K562 (cell line): ENCODE measurements around the gene ZNF426. TPM values are rescaled to one million over a fixed set of nuclear protein-coding genes. Genes with fewer than 3 reads are reported as not detected.

Source experiments
- ATAC-seq: fragments of 200-7000 bp; cut with Tn5 transposase; 3 replicates; pipeline ENCODE4 v1.9.1; 2020; ENCODE audit warnings: moderate library complexity
- BruUV-seq: library from RNA; stranded (reverse); fragments of 400-500 nt; replicated peaks from 2 replicates; lab custom pipeline; 2021; lab: Mats Ljungman, UMichigan
- CTCF ChIA-PET: fragments of 300-600 bp; formaldehyde crosslinking; extraction: SDS; loops from one replicate; lab custom pipeline; 2021; ENCODE audit warnings: low intra/inter-chr PET ratio; lab: Yijun Ruan, JAX
- POLR2A ChIA-PET: fragments of 300-600, 350-650 bp; sonication (Branson Sonifier 250); formaldehyde crosslinking; extraction: SDS; loops from one replicate; lab custom pipeline; 2021; ENCODE audit warnings: antibody characterized with exemption, inconsistent platforms; lab: Yijun Ruan, JAX
- DNase-seq, 4 experiments: peaks; one replicate each; pipeline versions ENCODE4 v3.0.0 to v3.0.0-alpha.2; 2011 to 2018; ENCODE audit warnings: low spot score in 3 of 4, mixed read lengths in 3 of 4; ENCODE audit errors: extremely low read depth in 1 of 4
- FAIRE-seq: peaks from 2 replicates; lab custom pipeline; 2011; peaks lifted over from hg19 to GRCh38; lab: Jason Lieb, UNC
- H2AFZ ChIP-seq: 2 replicates; pipeline ENCODE4 v1.6.0; 2011; ENCODE audit warnings: low read depth, low read length, control low read depth, inconsistent platforms
- H3K27ac ChIP-seq: fragments of 200-600 bp; 3 replicates; pipeline ENCODE4 v1.8.0; 2011; ENCODE audit warnings: low read depth, mild to moderate bottlenecking, control low read depth, inconsistent platforms, low read length, moderate library complexity, mixed read lengths; ENCODE audit errors: extremely low read depth
- H3K27me3 ChIP-seq, 2 experiments: fragments of 300-600 bp in 1 of 2; 2 replicates in 1 of 2; 3 replicates in 1 of 2; pipeline versions ENCODE4 v1.6.0 to v1.8.0; 2011; ENCODE audit warnings: inconsistent platforms in 2 of 2, low read length in 2 of 2, mild to moderate bottlenecking in 1 of 2, mixed read lengths in 1 of 2, moderate library complexity in 1 of 2; ENCODE audit not compliant: control insufficient read depth in 2 of 2, insufficient read depth in 2 of 2
- H3K36me3 ChIP-seq: fragments of 300-600 bp; 3 replicates; pipeline ENCODE4 v1.8.0; 2011; ENCODE audit warnings: mild to moderate bottlenecking, low read length, inconsistent platforms; ENCODE audit not compliant: control insufficient read depth, insufficient read depth
- H3K4me1 ChIP-seq, 2 experiments: fragments of 200-600 bp in 1 of 2; replicated peaks in 1 of 2; 2 replicates in 1 of 2; 3 replicates in 1 of 2; pipeline versions ENCODE4 v1.5.1 to v1.8.0; 2011; ENCODE audit warnings: inconsistent platforms in 2 of 2, low read length in 2 of 2, mild to moderate bottlenecking in 1 of 2, mixed read lengths in 1 of 2, moderate library complexity in 1 of 2; ENCODE audit not compliant: control insufficient read depth in 2 of 2, insufficient read depth in 2 of 2
- H3K4me2 ChIP-seq: 2 replicates; pipeline ENCODE4 v1.6.1; 2011; ENCODE audit warnings: low read length, control low read depth, inconsistent platforms, mixed read lengths; ENCODE audit not compliant: insufficient read depth
- H3K4me3 ChIP-seq: fragments of 200-600 bp; sonication (generic), shearing (Covaris generic); 2 replicates; pipeline ENCODE4 v1.5.1; 2016; ENCODE audit warnings: control low read depth, inconsistent platforms
- H3K79me2 ChIP-seq: fragments of 200-600 bp; 3 replicates; pipeline ENCODE4 v1.8.0; 2011; ENCODE audit warnings: low read length, inconsistent platforms; ENCODE audit not compliant: control insufficient read depth, insufficient read depth
- H3K9ac ChIP-seq, 2 experiments: 2 replicates each; pipeline versions ENCODE4 v1.6.0 to v1.6.1; 2011; ENCODE audit warnings: low read depth in 2 of 2, low read length in 2 of 2, control low read depth in 1 of 2, inconsistent platforms in 1 of 2, mild to moderate bottlenecking in 1 of 2, mixed read lengths in 1 of 2; ENCODE audit not compliant: insufficient read depth in 1 of 2
- H3K9me1 ChIP-seq: one replicate; pipeline ENCODE4 v1.6.0; 2011; ENCODE audit warnings: inconsistent platforms, mild to moderate bottlenecking, low read length, moderate library complexity; ENCODE audit not compliant: control insufficient read depth, insufficient read depth
- H3K9me3 ChIP-seq: replicated peaks from 2 replicates; pipeline ENCODE4 v1.5.1; 2011; ENCODE audit warnings: low read depth, low read length, inconsistent platforms; ENCODE audit not compliant: control insufficient read depth, insufficient read depth
- H4K20me1 ChIP-seq: replicated peaks from 2 replicates; pipeline ENCODE4 v1.6.1; 2011; ENCODE audit warnings: low read length, inconsistent platforms, mixed read lengths; ENCODE audit not compliant: control insufficient read depth, insufficient read depth
- CBFA2T2 ChIP-seq: fragments of 450-650 bp; conservative IDR thresholded peaks from 2 replicates; pipeline ENCODE4 v1.6.1; 2017; ENCODE audit warnings: mild to moderate bottlenecking
- CBX1 ChIP-seq: sonication (generic); IDR thresholded peaks from 2 replicates; pipeline ENCODE4 v1.6.1; 2016; ENCODE audit warnings: antibody characterized with exemption, low read depth, mild to moderate bottlenecking
- CBX3 ChIP-seq, 2 experiments: IDR thresholded peaks; 1 replicate in 1 of 2; 2 replicates in 1 of 2; pipeline ENCODE4 v1.6.1; 2012; ENCODE audit warnings: inconsistent platforms in 2 of 2, low read length in 2 of 2, borderline replicate concordance in 1 of 2, control low read depth in 1 of 2
- FOXJ2 ChIP-seq: fragments of 200-800 bp; sonication (Bioruptor generic); IDR thresholded peaks from 2 replicates; pipeline ENCODE4 v1.6.1; 2016; ENCODE audit warnings: missing genetic modification characterization, missing compliant biosample characterization
- JUN ChIP-seq, 2 experiments: sonication (generic) in 1 of 2; formaldehyde crosslinking in 1 of 2; IDR thresholded peaks; 2 replicates each; pipeline versions ENCODE4 v1.6.1 to v1.8.0; 2012 to 2022; ENCODE audit warnings: borderline replicate concordance in 2 of 2, mild to moderate bottlenecking in 2 of 2, improper control_type of control experiment in 1 of 2, low read depth in 1 of 2, low read length in 1 of 2, missing genetic modification reagents in 1 of 2
- NFRKB ChIP-seq: fragments of 450-650 bp; IDR thresholded peaks from 2 replicates; pipeline ENCODE4 v1.6.1; 2016; ENCODE audit warnings: low read depth
- RBM17 ChIP-seq: fragments of 200-400 bp; formaldehyde crosslinking; IDR thresholded peaks from 2 replicates; pipeline ENCODE4 v1.6.1; 2017; ENCODE audit warnings: low read depth, mild to moderate bottlenecking, low read length, borderline replicate concordance
- RBM25 ChIP-seq: fragments of 200-400 bp; formaldehyde crosslinking; IDR thresholded peaks from 2 replicates; pipeline ENCODE4 v1.6.1; 2018; ENCODE audit warnings: low read length, low read depth, moderate library complexity; ENCODE audit not compliant: severe bottlenecking
- SNIP1 ChIP-seq: fragments of 450-650 bp; IDR thresholded peaks from 2 replicates; pipeline ENCODE4 v1.7.1; 2017; ENCODE audit warnings: low read depth, mild to moderate bottlenecking
- STAT5B ChIP-seq: fragments of 250-450 bp; sonication (Bioruptor Pico); IDR thresholded peaks from 2 replicates; pipeline ENCODE4 v1.8.0; 2021; ENCODE audit warnings: mild to moderate bottlenecking, inconsistent platforms
- TCFL5 ChIP-seq: fragments of 250-450 bp; sonication (Bioruptor Pico); conservative IDR thresholded peaks from 2 replicates; pipeline ENCODE4 v1.6.1; 2021; ENCODE audit warnings: mild to moderate bottlenecking, moderate library complexity, matching md5 sums
- TRIM24 ChIP-seq, 2 experiments: fragments of 450-650 bp; IDR thresholded peaks; 2 replicates each; pipeline ENCODE4 v1.6.1; 2016
- TRIM28 ChIP-seq: fragments of 450-650 bp; IDR thresholded peaks from 2 replicates; pipeline ENCODE4 v1.6.1; 2017
- XRCC3 ChIP-seq: fragments of 450-650 bp; IDR thresholded peaks from 2 replicates; pipeline ENCODE4 v1.6.1; 2017; ENCODE audit warnings: mild to moderate bottlenecking, moderate library complexity
- ZBED1 ChIP-seq: IDR thresholded peaks from 2 replicates; pipeline ENCODE4 v1.6.1; 2014
- ZEB2 ChIP-seq: fragments of 450-650 bp; IDR thresholded peaks from 2 replicates; pipeline ENCODE4 v1.6.1; 2016
- ZFP1 ChIP-seq: fragments of 450-650 bp; formaldehyde crosslinking; IDR thresholded peaks from 2 replicates; pipeline ENCODE4 v1.4.0; 2020; ENCODE audit warnings: mild to moderate bottlenecking, mixed read lengths
- ZNF280A ChIP-seq: fragments of 450-650 bp; IDR thresholded peaks from 2 replicates; pipeline ENCODE4 v1.6.1; 2018; ENCODE audit warnings: mild to moderate bottlenecking, low read depth; ENCODE audit not compliant: partially characterized antibody
- ZNF280B ChIP-seq: fragments of 250-450 bp; sonication (Bioruptor Pico); IDR thresholded peaks from 2 replicates; pipeline ENCODE4 v1.5.1; 2021; ENCODE audit warnings: mild to moderate bottlenecking
- ZNF347 ChIP-seq: fragments of 450-650 bp; formaldehyde crosslinking; IDR thresholded peaks from 2 replicates; pipeline ENCODE4 v1.4.0; 2020; ENCODE audit warnings: low read depth, mild to moderate bottlenecking, moderate library complexity
- ZNF408 ChIP-seq: fragments of 250-450 bp; sonication (Bioruptor Pico); IDR thresholded peaks from 2 replicates; pipeline ENCODE4 v1.4.0; 2020; ENCODE audit warnings: low read depth, mild to moderate bottlenecking, moderate library complexity
- ZNF75A ChIP-seq: fragments of 450-650 bp; formaldehyde crosslinking; IDR thresholded peaks from 2 replicates; pipeline ENCODE4 v1.4.0; 2020; ENCODE audit warnings: mild to moderate bottlenecking
- ZNF79 ChIP-seq: fragments of 250-450 bp; sonication (Bioruptor Pico); IDR thresholded peaks from 2 replicates; pipeline ENCODE4 v1.4.0; 2020; ENCODE audit warnings: low read depth, mild to moderate bottlenecking, moderate library complexity
- WGBS: fragments of 100-300 bp; shearing (Covaris generic); methylation state at CpG from one replicate; pipeline ENCODE4 v1.1.6; 2016; ENCODE audit warnings: low coverage, mixed read lengths; ENCODE audit not compliant: insufficient coverage; ENCODE audit errors: missing lambda C conversion rate; 5-methylcytosine and 5-hydroxymethylcytosine counted together
- in situ Hi-C: fragments of 300-500 bp; cut with MboI; formaldehyde crosslinking; loops from 4 replicates; pipeline ENCODE4 v1.15.0; 2018; ENCODE audit warnings: inconsistent platforms, mixed read lengths
- intact Hi-C: fragments of 100-400 bp; cut with micrococcal nuclease; formaldehyde crosslinking; loops from 2 replicates; pipeline ENCODE4 v1.14.2; 2022
- polyA plus RNA-seq, 8 experiments: library from polyadenylated mRNA; depleted of rRNA in 4 of 8; stranded (reverse) in 5 of 8; unstranded in 3 of 8; fragments of >200 nt; fragmentation: Nextera tagmentation in 2 of 8; fragmentation: Illumina TruSeq in 1 of 8; extraction: Ambion mirVana in 2 of 8; extraction: Trizol in 1 of 8; gene quantifications; 2 replicates each; pipeline versions ENCODE4 v1.2.1 to v1.2.3, GENCODE V29; 2011 to 2014; ENCODE audit warnings: inconsistent platforms in 1 of 8, missing spikeins in 1 of 8
- total RNA-seq, 7 experiments: library from RNA; depleted of rRNA in 6 of 7; stranded (reverse); fragments of >200 nt in 6 of 7; fragmentation: Illumina TruSeq in 2 of 7; extraction: Trizol in 2 of 7; gene quantifications; 2 replicates each; pipeline versions ENCODE4 v1.2.1 to v1.2.3, GENCODE V29; 2011 to 2021; ENCODE audit warnings: low replicate concordance in 1 of 7

The ZNF426 gene
- total and polyA plus RNA-seq, 9 of the 15 experiments (the other 6 are each of a cell fraction or from before 2014, with no cell fraction given) = 3.2 to 14.3 (median 6.9) TPM

DNA sequence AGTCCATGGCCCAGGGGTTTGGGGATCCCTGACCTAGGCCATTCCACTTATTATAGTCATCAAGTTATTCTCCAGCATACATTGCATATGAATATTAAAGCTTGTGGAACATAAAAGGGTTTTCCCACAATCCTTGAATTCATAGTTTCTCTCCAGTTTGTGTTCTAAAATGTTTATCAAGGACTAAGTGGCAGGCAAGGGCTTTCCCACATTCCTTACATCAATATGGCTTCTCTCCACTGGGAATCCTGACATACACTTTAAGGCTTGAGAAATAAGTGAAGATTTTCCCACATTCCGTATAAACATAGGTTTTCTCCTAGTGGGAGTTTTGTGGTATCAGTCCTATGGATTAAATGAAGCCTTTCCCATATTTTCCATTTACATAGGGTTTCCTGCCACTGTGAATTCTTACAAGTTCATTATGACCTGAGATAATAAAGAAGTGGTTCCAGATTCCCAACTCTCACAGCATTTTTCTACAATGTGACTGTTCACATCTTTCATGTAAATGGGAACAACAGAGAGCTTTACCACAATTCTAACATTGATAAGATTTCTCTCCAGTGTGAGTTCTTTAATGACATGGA, 14.5 kb downstream of the ZNF426 start:
- no peak overlapping the region for H3K9ac ChIP-seq
- TF ChIP-seq ZFP1 (CRISPR knock-in tag) (no peak), TRIM28 (peak; percentile 97), ZNF408 (CRISPR knock-in tag) (no peak), ZBED1 (no peak), ZNF280A (peak; percentile 84), ZNF79 (CRISPR knock-in tag) (no peak), RBM17 (no peak), RBM25 (peak; percentile 80), NFRKB (peak; percentile 67; the same call in 1 of the 2 replicates), CBX1 (0 out of 2 replicates have a peak, but pooled peaks have one; percentile 52), ZNF75A (CRISPR knock-in tag) (peak; percentile 99), ZEB2 (peak; percentile 61; the same call in 1 of the 2 replicates), ZNF347 (CRISPR knock-in tag) (no peak), CBFA2T2 (no peak), XRCC3 (peak; percentile 92), FOXJ2 (tag) (no peak), JUN (IDR thresholded peaks at IDR 0.05; ENCODE audit: borderline replicate concordance, low read depth, low read length) (0 out of 2 replicates have a peak, but pooled peaks have one; percentile 21), JUN (CRISPR knock-in tag; IDR thresholded peaks at IDR 0.05; ENCODE audit: borderline replicate concordance) (no peak), CBX3 (IDR thresholded peaks at IDR 0.05; ENCODE audit: borderline replicate concordance in 1 of 2, low read length in 2 of 2) (peak in 1 of 2 experiments; percentile 92; a peak in 2 of 3 replicates), TRIM24 (IDR thresholded peaks at IDR 0.05) (0 out of 4 replicates have a peak, but pooled peaks of 1 of the 2 experiments have one; percentile 37), SNIP1 (no peak), TCFL5 (CRISPR knock-in tag) (no peak), ZNF280B (peak; percentile 90), STAT5B (no peak)
- TF ChIP-seq, all 486 proteins: peak for 12
- no peak for DNase-seq
- in situ Hi-C loops (no loop called here), intact Hi-C loops (no loop called here)
- no peak overlapping the region for H2AFZ ChIP-seq
- 65% methylated on average over 1 of the region's 1 CpG for WGBS
- FAIRE-seq = no peak
- no peaks in the 10 kb centered on the region for H4K20me1 ChIP-seq
- H3K4me3 ChIP-seq = no peak overlapping the region
- no peak for ATAC-seq
- ChIA-PET CTCF (no interaction called here), POLR2A (no interaction called here)
- no peaks in the 10 kb centered on the region for H3K9me1 ChIP-seq
- H3K4me2 ChIP-seq = no peak overlapping the region
- H3K27ac ChIP-seq = no peak overlapping the region
- peaks cover 10% of the 10 kb centered on the region; the same call in 2 of the 3 replicates for H3K36me3 ChIP-seq
- H3K79me2 ChIP-seq = no peaks in the 10 kb centered on the region
- H3K4me1 ChIP-seq = no peaks in the 10 kb centered on the region
- H3K9me3 ChIP-seq = peaks cover 35% of the 10 kb centered on the region
- BruUV-seq = no TSS peak
- no peaks in the 10 kb centered on the region; a peak in 1 of 5 replicates for H3K27me3 ChIP-seq
